Measurements from ENCODE around the gene MYOG.

DNA sequence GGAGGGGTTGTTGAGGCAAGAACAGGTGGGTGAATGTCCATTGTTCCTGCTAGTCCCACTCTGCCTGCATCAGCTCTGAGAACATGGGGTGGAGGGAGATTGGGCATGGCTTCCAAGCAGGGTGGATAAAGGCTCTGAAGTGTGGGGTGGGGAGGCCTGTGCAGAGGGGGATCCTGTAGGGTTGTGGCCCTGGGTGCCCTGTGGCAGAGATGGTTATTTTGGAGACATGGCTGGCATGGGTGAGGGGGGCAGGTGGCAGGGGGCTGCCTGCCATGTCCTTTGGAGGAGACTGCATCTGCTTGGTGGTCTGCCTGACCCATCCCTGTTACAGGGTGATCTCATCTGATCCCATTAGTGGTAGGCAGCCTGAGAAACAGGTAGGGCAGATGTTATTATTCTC lies 11.2 kb downstream of the MYOG start:
- TF ChIP-seq, protein P1, sequence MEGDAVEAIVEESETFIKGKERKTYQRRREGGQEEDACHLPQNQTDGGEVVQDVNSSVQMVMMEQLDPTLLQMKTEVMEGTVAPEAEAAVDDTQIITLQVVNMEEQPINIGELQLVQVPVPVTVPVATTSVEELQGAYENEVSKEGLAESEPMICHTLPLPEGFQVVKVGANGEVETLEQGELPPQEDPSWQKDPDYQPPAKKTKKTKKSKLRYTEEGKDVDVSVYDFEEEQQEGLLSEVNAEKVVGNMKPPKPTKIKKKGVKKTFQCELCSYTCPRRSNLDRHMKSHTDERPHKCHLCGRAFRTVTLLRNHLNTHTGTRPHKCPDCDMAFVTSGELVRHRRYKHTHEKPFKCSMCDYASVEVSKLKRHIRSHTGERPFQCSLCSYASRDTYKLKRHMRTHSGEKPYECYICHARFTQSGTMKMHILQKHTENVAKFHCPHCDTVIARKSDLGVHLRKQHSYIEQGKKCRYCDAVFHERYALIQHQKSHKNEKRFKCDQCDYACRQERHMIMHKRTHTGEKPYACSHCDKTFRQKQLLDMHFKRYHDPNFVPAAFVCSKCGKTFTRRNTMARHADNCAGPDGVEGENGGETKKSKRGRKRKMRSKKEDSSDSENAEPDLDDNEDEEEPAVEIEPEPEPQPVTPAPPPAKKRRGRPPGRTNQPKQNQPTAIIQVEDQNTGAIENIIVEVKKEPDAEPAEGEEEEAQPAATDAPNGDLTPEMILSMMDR (conservative IDR thresholded peaks at IDR 0.05; ENCODE audit: low read length): no peak
- TF ChIP-seq EZH2phosphoT487 (IDR thresholded peaks at IDR 0.05; ENCODE audit: borderline replicate concordance): no peak
